DMS53 (cell line): Measurements from ENCODE around the gene LMBR1L.
"Not testable (repeated sequence)": the region's sequence is repeated elsewhere in the genome, so short reads cannot be mapped to it uniquely, and the experiment has no call there.

Source experiments
- DNase-seq: peaks from one replicate; lab custom pipeline; 2025; lab: John Stamatoyannopoulos, UW

Gene LMBR1L

GRCh38 chr12:49086116-49086515, 24.5 kb downstream of the LMBR1L start:
- DNase-seq = no peak

- DNase-seq = no peak
Measured at GRCh38 chr12:49084438-49084837, 26.2 kb downstream of the LMBR1L start.

- DNase-seq = no peak
Measured at GRCh38 chr12:49079793-49080192, 30.9 kb downstream of the LMBR1L start.

GRCh38 chr12:49070971-49071370, 39.7 kb downstream of the LMBR1L start:
- DNase-seq = no peak

- peak; percentile 99 for DNase-seq
Measured at GRCh38 chr12:49069507-49070346, 40.9 kb downstream of the LMBR1L start, which contains the start of gene RHEBL1. TSS of gene RHEBL1 (minus strand) at chr12:49069979. CDS start at chr12:49069785, 194 bp downstream.

GRCh38 chr12:49068879-49069506, 41.7 kb downstream of the LMBR1L start:
- peak; percentile 48 for DNase-seq

GRCh38 chr12:49066120-49066519, 44.5 kb downstream of the LMBR1L start:
- no peak for DNase-seq

GRCh38 chr12:49064767-49065152, 45.9 kb downstream of the LMBR1L start:
- DNase-seq = no peak

- DNase-seq = not testable (repeated sequence)
Measured at GRCh38 chr12:49061916-49062315, 48.7 kb downstream of the LMBR1L start.

GRCh38 chr12:49061157-49061650, 49.4 kb downstream of the LMBR1L start:
- no peak for DNase-seq

- DNase-seq = peak; percentile 98
Measured at GRCh38 chr12:49060237-49061156, 50.1 kb downstream of the LMBR1L start, which contains the start of gene KMT2D. TSS of gene KMT2D (minus strand) at chr12:49060794. CDS start at chr12:49055324, 5,470 bp downstream.

GRCh38 chr12:49059299-49060171, 51.1 kb downstream of the LMBR1L start:
- peak; percentile 78 for DNase-seq

- peak; percentile 33 for DNase-seq
Measured at GRCh38 chr12:49059045-49059298, 51.7 kb downstream of the LMBR1L start.

GRCh38 chr12:49058366-49059044, 52.1 kb downstream of the LMBR1L start:
- peak; percentile 33 for DNase-seq

- peak; percentile 65 for DNase-seq
Measured at GRCh38 chr12:49057888-49058287, 52.8 kb downstream of the LMBR1L start.

GRCh38 chr12:49055978-49056754, 54.5 kb downstream of the LMBR1L start:
- DNase-seq = peak; percentile 68

GRCh38 chr12:49055092-49055491, 55.6 kb downstream of the LMBR1L start:
- DNase-seq = no peak

GRCh38 chr12:49054524-49054923, 56.1 kb downstream of the LMBR1L start:
- DNase-seq = no peak

- DNase-seq = no peak
Measured at GRCh38 chr12:49054096-49054495, 56.6 kb downstream of the LMBR1L start.
